NB4 (cell line): ENCODE data around the gene THSD7B.

Source experiments
- CTCF ChIP-seq: IDR thresholded peaks from one replicate; pipeline ENCODE4 v1.5.1; 2012; ENCODE audit warnings: low read depth, low read length
- MAX ChIP-seq: IDR thresholded peaks from 2 replicates; pipeline ENCODE4 v1.6.1; 2011; ENCODE audit warnings: low read depth, low read length
- POLR2A ChIP-seq: IDR thresholded peaks from 2 replicates; pipeline ENCODE4 v1.6.1; 2011; ENCODE audit warnings: mild to moderate bottlenecking; ENCODE audit not compliant: insufficient read length; ENCODE audit errors: extremely low read depth

DNA sequence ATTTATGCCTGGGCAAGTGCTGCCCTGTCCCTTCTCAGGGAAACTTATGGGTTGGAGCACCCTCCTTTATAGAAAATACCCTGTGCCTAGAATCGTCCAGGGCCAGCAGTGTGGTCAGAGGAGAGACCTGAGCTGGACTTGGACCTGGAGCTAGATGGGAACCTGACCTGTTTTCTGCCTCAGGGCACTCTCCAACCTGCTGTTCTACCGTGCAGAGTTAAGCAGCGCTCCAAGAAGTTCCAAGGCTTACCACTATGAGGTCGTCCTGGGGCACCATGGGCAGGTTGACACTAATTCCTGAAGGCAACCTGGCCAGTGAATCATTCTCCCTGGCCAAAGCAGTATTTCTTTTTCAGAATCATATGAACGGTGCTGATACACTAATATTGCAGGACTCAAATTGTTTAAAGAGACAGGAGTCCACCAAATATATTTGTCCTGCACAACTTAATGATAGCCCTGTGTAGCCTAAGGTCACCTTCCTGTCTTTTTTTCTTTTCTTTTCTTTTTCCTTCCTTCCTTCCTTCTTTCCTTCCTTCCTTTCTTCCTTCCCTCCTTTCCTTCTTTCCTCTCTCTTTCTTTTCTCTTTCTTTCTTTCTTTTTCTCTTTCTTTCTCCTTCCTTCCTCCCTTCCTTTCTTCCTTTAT is 743.5 kb downstream of the THSD7B start:
- TF ChIP-seq POLR2A (no peak), CTCF (no peak), MAX (no peak)
